GM19099 (cell line): ENCODE results near the gene SSX3.
"Not testable (repeated sequence)": the region's sequence is repeated elsewhere in the genome, so short reads cannot be mapped to it uniquely, and the experiment has no call there.

ENCODE experiments used
- POLR2A ChIP-seq: IDR thresholded peaks from 3 replicates; pipeline ENCODE4 v1.6.1; 2011; ENCODE audit warnings: low read depth; ENCODE audit not compliant: insufficient read length; ENCODE audit errors: extremely low read depth

Gene SSX3

GRCh38 chrX:48356315-48357094, at the start of gene SSX3:
Gene SSX3 (minus strand): TSS chrX:48356703. CDS start chrX:48355249, 1,454 bp downstream.
- not testable (repeated sequence) for TF ChIP-seq POLR2A

GRCh38 chrX:48383239-48383638, 26.7 kb upstream of the SSX3 start, which contains the start of gene SSX4:
Gene SSX4 (plus strand): TSS chrX:48383539. CDS start chrX:48384054, 515 bp downstream.
- not testable (repeated sequence) for TF ChIP-seq POLR2A

- no peak for TF ChIP-seq POLR2A
Observed at GRCh38 chrX:48357681-48358080, 1.2 kb upstream of the SSX3 start.

GRCh38 chrX:48306175-48306574, 50.3 kb downstream of the SSX3 start:
- TF ChIP-seq POLR2A = no peak
